SHP77 treated with DMSO at 0.1 percent for 48 hours (cell line): Measurements from ENCODE around the gene VTI1B.
A peak's percentile ranks its signal among the peaks of the same experiment; 100 is the strongest.
"Not testable (repeated sequence)": the region's sequence is repeated elsewhere in the genome, so short reads cannot be mapped to it uniquely, and the experiment has no call there.

Source experiments
- DNase-seq: peaks from one replicate; lab custom pipeline; 2025; lab: John Stamatoyannopoulos, UW

VTI1B gene

GRCh38 chr14:67630186-67630585, 44.2 kb downstream of the VTI1B start:
- no peak for DNase-seq

GRCh38 chr14:67627519-67627918, 46.9 kb downstream of the VTI1B start:
- no peak for DNase-seq

- not testable (repeated sequence) for DNase-seq
Measured at GRCh38 chr14:67626131-67626530, 48.3 kb downstream of the VTI1B start.

GRCh38 chr14:67623114-67623513, 51.3 kb downstream of the VTI1B start:
- DNase-seq: peak; percentile 48

- DNase-seq: peak; percentile 50
Measured at GRCh38 chr14:67622675-67623074, 51.8 kb downstream of the VTI1B start.

- no peak for DNase-seq
Measured at GRCh38 chr14:67620217-67620785, 54.1 kb downstream of the VTI1B start.

GRCh38 chr14:67619446-67620216, 54.8 kb downstream of the VTI1B start, which contains the start of gene ARG2:
ARG2 (plus strand) TSS chr14:67619920; CDS start chr14:67619978, 58 bp downstream.
- peak; percentile 91 for DNase-seq

GRCh38 chr14:67618617-67619063, 55.8 kb downstream of the VTI1B start:
- peak; percentile 61 for DNase-seq

GRCh38 chr14:67610491-67610890, 63.9 kb downstream of the VTI1B start:
- DNase-seq: no peak

GRCh38 chr14:67609642-67610310, 64.7 kb downstream of the VTI1B start:
- DNase-seq: no peak

- no peak for DNase-seq
Measured at GRCh38 chr14:67607646-67608045, 66.8 kb downstream of the VTI1B start.

- DNase-seq: no peak
Measured at GRCh38 chr14:67602995-67603545, 71.4 kb downstream of the VTI1B start.

- no peak for DNase-seq
Measured at GRCh38 chr14:67602076-67602475, 72.4 kb downstream of the VTI1B start.

- not testable (repeated sequence) for DNase-seq
Measured at GRCh38 chr14:67600562-67600974, 73.9 kb downstream of the VTI1B start.

- peak; percentile 57 for DNase-seq
Measured at GRCh38 chr14:67599698-67600561, 74.5 kb downstream of the VTI1B start, which contains the start of gene PIGH. PIGH (minus strand) TSS chr14:67600268; CDS start chr14:67600203, 65 bp downstream.
